K562 (cell line): ENCODE results near the gene DAPK3. TPM values are rescaled to one million over a fixed set of nuclear protein-coding genes. Genes with fewer than 3 reads are reported as not detected.

Experiments used
- ATAC-seq: fragments of 200-7000 bp; cut with Tn5 transposase; 3 replicates; pipeline ENCODE4 v1.9.1; 2020; ENCODE audit warnings: moderate library complexity
- BruUV-seq: library from RNA; stranded (reverse); fragments of 400-500 nt; replicated peaks from 2 replicates; lab custom pipeline; 2021; lab: Mats Ljungman, UMichigan
- CTCF ChIA-PET: fragments of 300-600 bp; formaldehyde crosslinking; extraction: SDS; loops from one replicate; lab custom pipeline; 2021; ENCODE audit warnings: low intra/inter-chr PET ratio; lab: Yijun Ruan, JAX
- POLR2A ChIA-PET: fragments of 300-600, 350-650 bp; sonication (Branson Sonifier 250); formaldehyde crosslinking; extraction: SDS; loops from one replicate; lab custom pipeline; 2021; ENCODE audit warnings: antibody characterized with exemption, inconsistent platforms; lab: Yijun Ruan, JAX
- DNase-seq, 4 experiments: peaks; one replicate each; pipeline versions ENCODE4 v3.0.0 to v3.0.0-alpha.2; 2011 to 2018; ENCODE audit warnings: low spot score in 3 of 4, mixed read lengths in 3 of 4; ENCODE audit errors: extremely low read depth in 1 of 4
- FAIRE-seq: peaks from 2 replicates; lab custom pipeline; 2011; peaks lifted over from hg19 to GRCh38; lab: Jason Lieb, UNC
- H2AFZ ChIP-seq: 2 replicates; pipeline ENCODE4 v1.6.0; 2011; ENCODE audit warnings: low read depth, low read length, control low read depth, inconsistent platforms
- H3K27ac ChIP-seq: fragments of 200-600 bp; 3 replicates; pipeline ENCODE4 v1.8.0; 2011; ENCODE audit warnings: low read depth, mild to moderate bottlenecking, control low read depth, inconsistent platforms, low read length, moderate library complexity, mixed read lengths; ENCODE audit errors: extremely low read depth
- H3K27me3 ChIP-seq, 2 experiments: fragments of 300-600 bp in 1 of 2; 2 replicates in 1 of 2; 3 replicates in 1 of 2; pipeline versions ENCODE4 v1.6.0 to v1.8.0; 2011; ENCODE audit warnings: inconsistent platforms in 2 of 2, low read length in 2 of 2, mild to moderate bottlenecking in 1 of 2, mixed read lengths in 1 of 2, moderate library complexity in 1 of 2; ENCODE audit not compliant: control insufficient read depth in 2 of 2, insufficient read depth in 2 of 2
- H3K36me3 ChIP-seq: fragments of 300-600 bp; 3 replicates; pipeline ENCODE4 v1.8.0; 2011; ENCODE audit warnings: mild to moderate bottlenecking, low read length, inconsistent platforms; ENCODE audit not compliant: control insufficient read depth, insufficient read depth
- H3K4me1 ChIP-seq, 2 experiments: fragments of 200-600 bp in 1 of 2; replicated peaks in 1 of 2; 2 replicates in 1 of 2; 3 replicates in 1 of 2; pipeline versions ENCODE4 v1.5.1 to v1.8.0; 2011; ENCODE audit warnings: inconsistent platforms in 2 of 2, low read length in 2 of 2, mild to moderate bottlenecking in 1 of 2, mixed read lengths in 1 of 2, moderate library complexity in 1 of 2; ENCODE audit not compliant: control insufficient read depth in 2 of 2, insufficient read depth in 2 of 2
- H3K4me2 ChIP-seq: 2 replicates; pipeline ENCODE4 v1.6.1; 2011; ENCODE audit warnings: low read length, control low read depth, inconsistent platforms, mixed read lengths; ENCODE audit not compliant: insufficient read depth
- H3K4me3 ChIP-seq: fragments of 200-600 bp; sonication (generic), shearing (Covaris generic); 2 replicates; pipeline ENCODE4 v1.5.1; 2016; ENCODE audit warnings: control low read depth, inconsistent platforms
- H3K79me2 ChIP-seq: fragments of 200-600 bp; 3 replicates; pipeline ENCODE4 v1.8.0; 2011; ENCODE audit warnings: low read length, inconsistent platforms; ENCODE audit not compliant: control insufficient read depth, insufficient read depth
- H3K9ac ChIP-seq, 2 experiments: 2 replicates each; pipeline versions ENCODE4 v1.6.0 to v1.6.1; 2011; ENCODE audit warnings: low read depth in 2 of 2, low read length in 2 of 2, control low read depth in 1 of 2, inconsistent platforms in 1 of 2, mild to moderate bottlenecking in 1 of 2, mixed read lengths in 1 of 2; ENCODE audit not compliant: insufficient read depth in 1 of 2
- H3K9me1 ChIP-seq: one replicate; pipeline ENCODE4 v1.6.0; 2011; ENCODE audit warnings: inconsistent platforms, mild to moderate bottlenecking, low read length, moderate library complexity; ENCODE audit not compliant: control insufficient read depth, insufficient read depth
- H3K9me3 ChIP-seq: replicated peaks from 2 replicates; pipeline ENCODE4 v1.5.1; 2011; ENCODE audit warnings: low read depth, low read length, inconsistent platforms; ENCODE audit not compliant: control insufficient read depth, insufficient read depth
- H4K20me1 ChIP-seq: replicated peaks from 2 replicates; pipeline ENCODE4 v1.6.1; 2011; ENCODE audit warnings: low read length, inconsistent platforms, mixed read lengths; ENCODE audit not compliant: control insufficient read depth, insufficient read depth
- ATF1 ChIP-seq, 2 experiments: fragments of 450-650 bp in 1 of 2; IDR thresholded peaks; 2 replicates each; pipeline ENCODE4 v1.6.1; 2016; ENCODE audit warnings: missing compliant biosample characterization in 1 of 2, missing genetic modification characterization in 1 of 2
- FOXK2 ChIP-seq, 2 experiments: fragments of 450-650 bp; IDR thresholded peaks in 1 of 2; conservative IDR thresholded peaks in 1 of 2; 2 replicates each; pipeline ENCODE4 v1.6.1; 2016; ENCODE audit warnings: low read depth in 2 of 2, mild to moderate bottlenecking in 1 of 2
- L3MBTL2 ChIP-seq: fragments of 450-650 bp; IDR thresholded peaks from 2 replicates; pipeline ENCODE4 v1.6.1; 2016; ENCODE audit warnings: mild to moderate bottlenecking, moderate library complexity
- MIER1 ChIP-seq: fragments of 450-650 bp; IDR thresholded peaks from 2 replicates; pipeline ENCODE4 v1.6.1; 2016; ENCODE audit warnings: antibody characterized with exemption, mild to moderate bottlenecking, low read depth
- OTX1 ChIP-seq: fragments of 450-650 bp; formaldehyde crosslinking; IDR thresholded peaks from 2 replicates; pipeline ENCODE4 v1.4.0; 2022; ENCODE audit warnings: mild to moderate bottlenecking
- PYGO2 ChIP-seq: fragments of 450-650 bp; IDR thresholded peaks from 2 replicates; pipeline ENCODE4 v1.6.1; 2016; ENCODE audit warnings: mild to moderate bottlenecking, missing genetic modification characterization, moderate library complexity, missing compliant biosample characterization
- XRCC4 ChIP-seq: IDR thresholded peaks from one replicate; pipeline ENCODE4 v1.6.1; 2011; ENCODE audit not compliant: insufficient read depth, insufficient read length; ENCODE audit errors: extremely low read depth
- YBX1 ChIP-seq: fragments of 450-650 bp; IDR thresholded peaks from 2 replicates; pipeline ENCODE4 v1.7.1; 2016; ENCODE audit warnings: mild to moderate bottlenecking
- ZBTB8A ChIP-seq: fragments of 450-650 bp; IDR thresholded peaks from 2 replicates; pipeline ENCODE4 v1.6.1; 2018; ENCODE audit warnings: mild to moderate bottlenecking, moderate library complexity; ENCODE audit not compliant: partially characterized antibody
- ZNF134 ChIP-seq: fragments of 250-450 bp; sonication (Bioruptor Pico); conservative IDR thresholded peaks from 2 replicates; pipeline ENCODE4 v1.4.0; 2020
- ZNF146 ChIP-seq: IDR thresholded peaks from one replicate; pipeline ENCODE4 v1.6.1; 2018; ENCODE audit warnings: missing compliant biosample characterization; ENCODE audit not compliant: unreplicated experiment
- ZNF217 ChIP-seq: sonication (generic); formaldehyde crosslinking; IDR thresholded peaks from 2 replicates; pipeline ENCODE4 v1.8.0; 2022; ENCODE audit warnings: mild to moderate bottlenecking, missing genetic modification reagents
- ZNF347 ChIP-seq: fragments of 450-650 bp; formaldehyde crosslinking; IDR thresholded peaks from 2 replicates; pipeline ENCODE4 v1.4.0; 2020; ENCODE audit warnings: low read depth, mild to moderate bottlenecking, moderate library complexity
- ZNF589 ChIP-seq: fragments of 200-800 bp; sonication (Bioruptor generic); IDR thresholded peaks from 2 replicates; pipeline ENCODE4 v1.6.1; 2016; ENCODE audit warnings: low read depth, missing genetic modification characterization, missing compliant biosample characterization
- WGBS: fragments of 100-300 bp; shearing (Covaris generic); methylation state at CpG from one replicate; pipeline ENCODE4 v1.1.6; 2016; ENCODE audit warnings: low coverage, mixed read lengths; ENCODE audit not compliant: insufficient coverage; ENCODE audit errors: missing lambda C conversion rate; 5-methylcytosine and 5-hydroxymethylcytosine counted together
- in situ Hi-C: fragments of 300-500 bp; cut with MboI; formaldehyde crosslinking; loops from 4 replicates; pipeline ENCODE4 v1.15.0; 2018; ENCODE audit warnings: inconsistent platforms, mixed read lengths
- intact Hi-C: fragments of 100-400 bp; cut with micrococcal nuclease; formaldehyde crosslinking; loops from 2 replicates; pipeline ENCODE4 v1.14.2; 2022
- polyA plus RNA-seq, 8 experiments: library from polyadenylated mRNA; depleted of rRNA in 4 of 8; stranded (reverse) in 5 of 8; unstranded in 3 of 8; fragments of >200 nt; fragmentation: Nextera tagmentation in 2 of 8; fragmentation: Illumina TruSeq in 1 of 8; extraction: Ambion mirVana in 2 of 8; extraction: Trizol in 1 of 8; gene quantifications; 2 replicates each; pipeline versions ENCODE4 v1.2.1 to v1.2.3, GENCODE V29; 2011 to 2014; ENCODE audit warnings: inconsistent platforms in 1 of 8, missing spikeins in 1 of 8
- total RNA-seq, 7 experiments: library from RNA; depleted of rRNA in 6 of 7; stranded (reverse); fragments of >200 nt in 6 of 7; fragmentation: Illumina TruSeq in 2 of 7; extraction: Trizol in 2 of 7; gene quantifications; 2 replicates each; pipeline versions ENCODE4 v1.2.1 to v1.2.3, GENCODE V29; 2011 to 2021; ENCODE audit warnings: low replicate concordance in 1 of 7
- TF ChIP-seq, protein P1 (sequence below): fragments of 150-350 bp; IDR thresholded peaks from 2 replicates; pipeline ENCODE4 v1.6.1; 2014; ENCODE audit warnings: low read depth, mild to moderate bottlenecking, low read length, borderline replicate concordance
- TF ChIP-seq, protein P2 (sequence below), 3 experiments: fragments of 200-800 bp in 1 of 3; sonication (Bioruptor generic) in 1 of 3; sonication (generic) in 1 of 3; formaldehyde crosslinking in 1 of 3; IDR thresholded peaks; 2 replicates each; pipeline versions ENCODE4 v1.6.1 to v1.8.0; 2016 to 2022; ENCODE audit warnings: mild to moderate bottlenecking in 2 of 3, missing compliant biosample characterization in 2 of 3, missing genetic modification characterization in 2 of 3, missing genetic modification reagents in 1 of 3

DAPK3 gene
- total and polyA plus RNA-seq, 9 of the 15 experiments (the other 6 are each of a cell fraction or from before 2014, with no cell fraction given), result 0.14 to 63.4 (median 25.0) TPM

- Histone ChIP-seq H3K4me1 (peaks cover 25 to 58% of the 10 kb centered on the region in 2 experiments; a peak in 4 of 5 replicates), H4K20me1 (peaks cover 50% of the 10 kb centered on the region), H3K4me3 (peak within 1 kb of the TSS; percentile 99), H3K9me3 (no peaks in the 10 kb centered on the region), H3K79me2 (peaks cover 53% of the 10 kb centered on the region), H2AFZ (peak within 1 kb of the TSS; percentile 94), H3K9me1 (peaks cover 22% of the 10 kb centered on the region), H3K4me2 (peak within 1 kb of the TSS; percentile 100), H3K27me3 (no peaks in the 10 kb centered on the region), H3K36me3 (peaks cover 50% of the 10 kb centered on the region), H3K9ac (peak within 1 kb of the TSS; percentile 97 to 100), H3K27ac (peak within 1 kb of the TSS; percentile 99)
- peak; percentile 91 to 98 (median 92) for DNase-seq
- FAIRE-seq, result peak; percentile 42
- CTCF ChIA-PET, result interaction anchor here (0.9 to 3.4 kb wide), 2 partner anchors 14 to 219 kb away, joined by 3 to 31 read pairs; partner anchors contain the start of gene DAPK3
- in situ Hi-C loops (loop anchor here (5.0 kb wide), 1 partner anchor 217 kb away; no protein-coding TSS in a partner anchor), intact Hi-C loops (loop anchor here (5.0 kb wide), 2 partner anchors 152 to 202 kb away; no protein-coding TSS in a partner anchor)
- TSS peak; percentile 62 for BruUV-seq
- WGBS, result under 1% methylated on average over 63 of the region's 80 CpGs
- peak; percentile 56 for ATAC-seq
- POLR2A ChIA-PET, result interaction anchor here (0.6 to 9.7 kb wide), 48 partner anchors 9 to 488 kb away, joined by 3 to 215 read pairs (median 4); partner anchors contain the start of genes ATCAY, CREB3L3, DAPK3 and MRPL54
- TF ChIP-seq, protein P1, sequence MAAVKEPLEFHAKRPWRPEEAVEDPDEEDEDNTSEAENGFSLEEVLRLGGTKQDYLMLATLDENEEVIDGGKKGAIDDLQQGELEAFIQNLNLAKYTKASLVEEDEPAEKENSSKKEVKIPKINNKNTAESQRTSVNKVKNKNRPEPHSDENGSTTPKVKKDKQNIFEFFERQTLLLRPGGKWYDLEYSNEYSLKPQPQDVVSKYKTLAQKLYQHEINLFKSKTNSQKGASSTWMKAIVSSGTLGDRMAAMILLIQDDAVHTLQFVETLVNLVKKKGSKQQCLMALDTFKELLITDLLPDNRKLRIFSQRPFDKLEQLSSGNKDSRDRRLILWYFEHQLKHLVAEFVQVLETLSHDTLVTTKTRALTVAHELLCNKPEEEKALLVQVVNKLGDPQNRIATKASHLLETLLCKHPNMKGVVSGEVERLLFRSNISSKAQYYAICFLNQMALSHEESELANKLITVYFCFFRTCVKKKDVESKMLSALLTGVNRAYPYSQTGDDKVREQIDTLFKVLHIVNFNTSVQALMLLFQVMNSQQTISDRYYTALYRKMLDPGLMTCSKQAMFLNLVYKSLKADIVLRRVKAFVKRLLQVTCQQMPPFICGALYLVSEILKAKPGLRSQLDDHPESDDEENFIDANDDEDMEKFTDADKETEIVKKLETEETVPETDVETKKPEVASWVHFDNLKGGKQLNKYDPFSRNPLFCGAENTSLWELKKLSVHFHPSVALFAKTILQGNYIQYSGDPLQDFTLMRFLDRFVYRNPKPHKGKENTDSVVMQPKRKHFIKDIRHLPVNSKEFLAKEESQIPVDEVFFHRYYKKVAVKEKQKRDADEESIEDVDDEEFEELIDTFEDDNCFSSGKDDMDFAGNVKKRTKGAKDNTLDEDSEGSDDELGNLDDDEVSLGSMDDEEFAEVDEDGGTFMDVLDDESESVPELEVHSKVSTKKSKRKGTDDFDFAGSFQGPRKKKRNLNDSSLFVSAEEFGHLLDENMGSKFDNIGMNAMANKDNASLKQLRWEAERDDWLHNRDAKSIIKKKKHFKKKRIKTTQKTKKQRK, result no peak
- TF ChIP-seq, protein P2, sequence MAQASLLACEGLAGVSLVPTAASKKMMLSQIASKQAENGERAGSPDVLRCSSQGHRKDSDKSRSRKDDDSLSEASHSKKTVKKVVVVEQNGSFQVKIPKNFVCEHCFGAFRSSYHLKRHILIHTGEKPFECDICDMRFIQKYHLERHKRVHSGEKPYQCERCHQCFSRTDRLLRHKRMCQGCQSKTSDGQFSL (CRISPR knock-in tag; IDR thresholded peaks at IDR 0.05), result peak; percentile 69; the same call in 1 of the 2 replicates
- TF ChIP-seq, protein P2 (tag; IDR thresholded peaks at IDR 0.05), result no peak
- TF ChIP-seq L3MBTL2 (peak; percentile 81), YBX1 (no peak), XRCC4 (no peak), ATF1 (CRISPR knock-in tag; IDR thresholded peaks at IDR 0.05) (peak; percentile 56; the same call in 1 of the 2 replicates), ATF1 (tag; IDR thresholded peaks at IDR 0.05) (peak; percentile 97), ZNF134 (CRISPR knock-in tag) (no peak), ZNF217 (CRISPR knock-in tag) (no peak), ZNF146 (CRISPR knock-in tag) (no peak), ZNF347 (CRISPR knock-in tag) (no peak), ZBTB8A (no peak), FOXK2 (conservative IDR thresholded peaks at IDR 0.05 in 1 of 2, IDR thresholded peaks at IDR 0.05 in 1 of 2; ENCODE audit: low read depth in 2 of 2) (peak in 1 of 2 experiments; percentile 53; a peak in 3 of 4 replicates), ZNF589 (CRISPR knock-in tag) (peak; percentile 84), OTX1 (CRISPR knock-in tag) (no peak; the same call in 1 of the 2 replicates), PYGO2 (tag) (no peak), MIER1 (no peak)
Measured at GRCh38 chr19:3984908-3985642, 14.2 kb upstream of the DAPK3 start, which contains the start of gene EEF2. Gene EEF2 (minus strand): TSS chr19:3985463. CDS start chr19:3985380, 83 bp downstream.
